Stimulated activated CD4-positive, alpha-beta T cell treated with anti-CD3 and anti-CD28 coated beads, Interleukin-4, amount 100 ng/mL, for 48 hours (primary cell): ENCODE data around the gene FLG.
"Not testable (repeated sequence)": the region's sequence is repeated elsewhere in the genome, so short reads cannot be mapped to it uniquely, and the experiment has no call there.

ENCODE experiments used
- DNase-seq, 2 donors: peaks; one replicate each; pipeline ENCODE4 v3.0.0-alpha.2; 2020; ENCODE audit warnings: low read depth in 2 of 2

The FLG gene

GRCh38 chr1:152325111-152325510 is at the start of gene FLG:
Gene FLG, minus strand, starts transcription at chr1:152325239. Its CDS starts 9,783 bp downstream, at chr1:152315456.
- DNase-seq: no peak

DNA sequence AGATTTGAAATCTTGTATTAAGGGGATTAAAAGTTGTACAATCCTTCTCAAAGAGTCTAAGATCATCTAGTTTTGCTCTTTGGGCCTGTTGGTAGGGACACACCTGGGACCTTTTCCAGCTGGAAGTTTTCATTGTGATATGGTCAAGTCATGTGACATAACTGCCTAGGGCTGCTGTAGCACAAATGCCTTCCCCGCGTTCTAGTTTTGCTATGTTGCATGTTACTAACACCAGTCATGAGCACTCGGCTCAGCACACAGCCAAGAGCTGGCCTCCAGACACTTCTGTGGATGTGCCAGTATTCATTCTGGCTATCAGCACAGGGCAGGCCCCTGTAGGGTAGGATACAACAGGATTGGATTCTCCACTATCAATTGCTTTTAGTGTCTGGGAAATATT is 49.4 kb upstream of the FLG start:
- DNase-seq: no peak

DNA sequence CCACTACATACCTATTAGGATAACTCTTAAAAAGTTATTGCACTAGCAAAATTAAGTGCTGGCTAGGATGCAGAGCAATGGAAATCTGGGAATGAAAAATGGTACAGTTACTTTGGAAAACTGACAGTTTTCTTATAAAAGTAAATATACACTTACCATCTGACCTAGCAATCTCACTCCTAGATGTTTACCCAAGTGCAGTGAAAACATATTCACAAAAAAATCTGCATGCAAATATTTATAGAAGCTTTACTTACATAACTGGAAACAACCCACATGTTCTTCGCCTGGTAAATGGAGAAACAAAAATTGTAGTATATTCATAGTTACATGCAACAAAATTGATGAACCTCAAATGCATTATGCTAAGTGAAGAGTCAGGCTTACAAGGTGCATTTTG is 47.6 kb upstream of the FLG start:
- no peak for DNase-seq

GRCh38 chr1:152367436-152367835 is 42.4 kb upstream of the FLG start:
- DNase-seq: no peak

DNA sequence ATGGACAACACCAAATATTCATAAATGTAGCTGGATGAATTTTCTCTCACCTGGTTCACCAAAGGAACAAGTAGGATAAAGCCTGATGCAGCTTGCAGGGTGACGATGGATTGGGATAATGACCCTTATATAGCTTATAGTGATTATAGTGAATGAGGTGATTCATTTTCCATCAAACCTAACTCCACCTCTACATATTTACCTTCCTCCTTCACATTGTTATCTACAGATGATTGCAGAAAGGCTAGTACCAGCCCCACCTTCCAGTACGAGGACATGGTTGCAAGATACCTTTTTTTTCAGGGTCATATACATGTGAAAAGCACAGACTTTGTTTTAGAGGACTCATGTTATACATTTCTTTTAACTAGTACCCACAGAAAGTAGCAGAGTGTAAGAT is 34.9 kb upstream of the FLG start, which contains the start of gene FLG2:
TSS of gene FLG2 (minus strand) at position 101 of the 400 bp plus-strand sequence. CDS start 1,122 bp downstream, outside the sequence.
- DNase-seq: no peak

GRCh38 chr1:152356736-152357135 is 31.7 kb upstream of the FLG start:
- no peak for DNase-seq

DNA sequence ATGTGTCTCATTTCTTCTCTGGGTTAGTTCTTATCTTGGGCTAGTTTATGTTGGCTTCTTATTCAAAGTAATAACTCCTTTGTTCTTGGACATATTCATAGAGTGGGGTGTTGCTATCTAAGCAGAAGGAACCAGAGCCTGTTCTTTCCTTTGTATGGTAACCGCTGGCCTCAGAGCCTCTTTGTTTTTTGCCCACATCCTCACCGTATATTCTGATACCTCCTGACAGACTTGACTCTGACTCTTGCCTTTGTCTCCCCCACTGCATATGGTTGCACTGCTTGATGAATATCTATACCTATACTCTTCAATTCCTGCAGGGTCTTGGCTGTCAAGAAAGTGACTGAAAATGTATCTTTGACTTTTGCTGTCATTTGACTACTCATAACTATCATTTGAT is 24.6 kb upstream of the FLG start:
- DNase-seq: no peak

- DNase-seq: no peak
Measured at GRCh38 chr1:152348447-152348846, 23.4 kb upstream of the FLG start.

- DNase-seq: peak; percentile 7 to 26
Measured at GRCh38 chr1:152347116-152347728, 22.2 kb upstream of the FLG start.

DNA sequence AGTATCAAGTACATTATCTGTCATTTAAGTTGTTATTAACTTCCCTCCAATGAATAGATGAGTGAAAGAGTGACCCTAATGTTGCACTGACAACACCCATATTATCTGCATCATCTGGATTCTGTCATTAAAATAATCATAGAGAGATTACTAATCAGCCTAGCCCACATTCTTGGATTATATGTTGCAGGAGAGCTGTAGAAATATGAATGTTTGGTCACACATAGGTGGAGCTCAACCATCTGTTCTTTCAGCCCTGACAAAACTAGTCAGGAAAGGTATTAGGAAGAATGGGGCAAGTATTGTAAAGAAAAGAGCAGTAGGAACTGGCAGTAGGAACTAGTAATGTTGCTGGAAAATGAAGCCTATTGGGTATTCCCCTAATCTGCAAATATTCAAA is 19.4 kb upstream of the FLG start:
- no peak for DNase-seq

GRCh38 chr1:152343006-152343405 is 18.0 kb upstream of the FLG start:
- no peak for DNase-seq

DNA sequence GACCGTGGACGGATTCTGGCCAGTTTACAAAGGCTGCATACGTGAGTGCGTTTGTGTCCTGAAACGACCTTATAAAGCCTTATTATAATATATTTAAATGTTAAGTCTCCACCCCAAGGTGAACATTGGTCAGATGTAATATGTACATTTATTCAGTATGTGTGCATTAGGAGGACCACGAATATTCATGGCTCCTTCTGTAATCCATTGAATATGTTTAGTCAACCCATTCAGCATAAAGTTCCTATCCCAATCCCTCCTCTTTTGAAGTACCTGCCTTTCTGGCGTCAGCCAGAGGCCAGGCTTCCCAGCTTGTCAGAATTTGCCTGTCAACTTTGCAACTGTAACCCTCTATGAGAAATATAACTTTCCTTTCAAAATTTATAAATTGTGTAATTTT is 10.4 kb upstream of the FLG start:
- no peak for DNase-seq

DNA sequence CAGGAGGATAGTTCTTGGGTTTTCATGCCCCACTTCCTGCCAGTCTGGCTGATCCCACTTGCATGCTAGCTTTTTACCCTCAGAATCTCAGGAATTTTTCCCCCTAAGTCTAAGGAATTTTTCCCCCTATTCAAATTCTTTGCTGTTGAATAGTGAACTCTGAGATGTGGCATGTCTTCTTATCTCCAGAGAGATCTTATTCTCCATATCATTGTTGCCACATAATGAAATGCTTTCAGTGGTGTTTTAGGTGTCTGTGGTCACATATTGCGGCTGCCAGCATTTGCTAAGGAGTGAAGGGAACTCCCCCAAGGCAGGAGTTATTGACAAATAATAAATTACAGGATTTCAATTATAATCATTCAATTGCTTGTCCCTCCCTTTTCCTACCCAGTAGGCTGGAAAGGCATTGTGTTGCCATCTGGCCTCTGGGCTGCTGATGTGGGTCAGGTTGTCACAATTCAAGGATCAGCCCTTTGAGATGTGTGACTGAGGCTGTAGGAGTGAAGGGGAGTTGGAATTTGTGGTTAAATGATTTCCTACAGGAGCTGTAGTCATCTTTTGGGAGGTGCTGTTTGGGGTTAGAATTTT is 3.9 kb upstream of the FLG start:
- no peak for DNase-seq

DNA sequence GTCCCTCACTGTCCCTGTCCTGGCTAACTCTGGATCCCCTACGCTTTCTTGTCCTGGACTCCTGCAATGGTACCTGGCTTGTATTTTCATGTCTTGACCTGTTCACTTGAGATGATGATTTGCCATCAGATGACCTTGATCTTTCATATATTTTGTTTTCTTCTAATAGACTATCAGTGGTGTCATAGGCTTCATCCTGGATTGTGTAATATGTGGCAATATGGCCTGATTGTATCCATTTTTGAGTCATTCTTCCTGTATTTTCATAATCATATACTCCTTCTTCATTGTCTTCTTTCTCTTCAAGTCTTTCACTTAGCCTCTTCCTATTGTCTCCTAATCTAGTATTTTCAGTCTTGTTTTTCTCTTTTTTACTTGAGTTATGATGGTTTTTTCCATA is 11.1 kb downstream of the FLG start:
- DNase-seq: no peak

- DNase-seq: no peak
Measured at GRCh38 chr1:152313319-152313801, 11.7 kb downstream of the FLG start.

GRCh38 chr1:152312169-152312568 is 12.9 kb downstream of the FLG start:
- not testable (repeated sequence) for DNase-seq

- no peak for DNase-seq
Measured at GRCh38 chr1:152309955-152310354, 15.1 kb downstream of the FLG start.

- not testable (repeated sequence) for DNase-seq
Measured at GRCh38 chr1:152309320-152309901, 15.6 kb downstream of the FLG start.

DNA sequence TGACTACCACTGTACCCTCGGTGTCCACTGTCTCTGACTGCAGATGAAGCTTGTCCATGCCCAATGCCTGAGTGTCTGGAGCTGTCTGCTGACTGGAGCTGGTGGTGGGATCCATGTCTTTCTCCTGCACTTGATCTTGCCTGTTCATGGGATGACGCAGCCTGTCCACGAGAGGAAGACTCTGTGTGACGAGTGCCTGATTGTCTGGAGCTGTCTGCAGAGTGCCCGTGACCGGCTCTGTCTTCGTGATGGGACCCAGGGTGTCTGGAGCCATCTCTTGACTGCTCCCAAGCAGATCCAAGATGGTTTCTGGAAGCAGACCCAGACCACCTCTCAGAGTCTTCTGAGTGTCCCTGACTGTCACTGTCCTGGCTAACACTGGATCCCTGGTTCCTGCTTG is 16.3 kb downstream of the FLG start:
- DNase-seq: not testable (repeated sequence)

DNA sequence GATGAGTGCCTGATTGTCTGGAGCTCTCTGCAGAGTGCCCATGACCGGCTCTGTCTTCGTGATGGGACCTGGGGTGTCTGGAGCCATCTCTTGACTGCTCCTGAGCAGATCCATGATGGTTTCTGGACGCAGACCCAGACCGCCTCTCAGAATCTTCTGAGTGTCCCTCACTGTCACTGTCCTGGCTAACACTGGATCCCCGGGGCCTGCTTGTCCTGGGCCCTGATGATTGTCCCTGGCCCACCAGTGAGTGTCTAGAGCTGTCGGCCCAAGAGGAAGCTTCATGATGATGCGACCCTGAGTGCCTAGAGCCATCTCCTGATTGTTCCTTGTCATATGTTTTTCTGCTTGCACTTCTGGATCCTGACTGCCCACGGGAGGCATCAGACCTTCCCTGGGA is 17.1 kb downstream of the FLG start:
- not testable (repeated sequence) for DNase-seq

DNA sequence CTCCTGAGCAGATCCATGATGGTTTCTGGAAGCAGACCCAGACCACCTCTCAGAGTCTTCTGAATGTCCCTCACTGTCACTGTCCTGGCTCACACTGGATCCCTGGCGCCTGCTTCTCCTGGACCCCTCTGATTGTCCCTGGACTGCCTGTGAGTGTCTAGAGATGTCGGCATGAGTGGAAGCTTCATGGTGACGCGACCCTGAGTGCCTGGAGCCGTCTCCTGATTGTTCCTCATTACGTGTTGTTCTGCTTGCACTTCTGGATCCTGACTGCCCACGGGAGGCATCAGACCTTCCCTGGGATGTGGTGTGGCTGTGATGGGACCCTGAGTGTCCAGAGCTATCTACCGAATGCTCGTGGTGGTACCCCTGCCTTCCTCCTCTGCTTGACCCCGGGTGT is 18.9 kb downstream of the FLG start:
- not testable (repeated sequence) for DNase-seq

DNA sequence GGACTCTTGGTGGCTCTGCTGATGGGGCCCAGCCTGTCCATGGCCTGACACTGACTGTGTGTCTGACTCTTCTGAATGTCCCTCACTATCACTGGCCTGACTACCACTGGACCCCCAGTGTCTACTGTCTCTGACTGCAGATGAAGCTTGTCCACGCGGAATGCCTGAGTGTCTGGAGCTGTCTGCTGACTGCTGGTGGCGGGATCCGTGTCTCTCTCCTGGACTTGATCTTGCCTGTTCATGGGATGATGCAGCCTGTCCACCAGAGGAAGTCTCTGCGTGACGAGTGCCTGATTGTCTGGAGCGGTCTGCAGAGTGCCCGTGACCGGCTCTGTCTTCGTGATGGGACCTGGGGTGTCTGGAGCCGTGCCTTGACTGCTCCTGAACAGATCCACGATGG is 20.3 kb downstream of the FLG start:
- not testable (repeated sequence) for DNase-seq
